ENCODE results near the gene LIMS3.
"Not testable (repeated sequence)": the region's sequence is repeated elsewhere in the genome, so short reads cannot be mapped to it uniquely, and the experiment has no call there.

Gene LIMS3
- total RNA-seq: 0 reads per million in 4 donors

DNA sequence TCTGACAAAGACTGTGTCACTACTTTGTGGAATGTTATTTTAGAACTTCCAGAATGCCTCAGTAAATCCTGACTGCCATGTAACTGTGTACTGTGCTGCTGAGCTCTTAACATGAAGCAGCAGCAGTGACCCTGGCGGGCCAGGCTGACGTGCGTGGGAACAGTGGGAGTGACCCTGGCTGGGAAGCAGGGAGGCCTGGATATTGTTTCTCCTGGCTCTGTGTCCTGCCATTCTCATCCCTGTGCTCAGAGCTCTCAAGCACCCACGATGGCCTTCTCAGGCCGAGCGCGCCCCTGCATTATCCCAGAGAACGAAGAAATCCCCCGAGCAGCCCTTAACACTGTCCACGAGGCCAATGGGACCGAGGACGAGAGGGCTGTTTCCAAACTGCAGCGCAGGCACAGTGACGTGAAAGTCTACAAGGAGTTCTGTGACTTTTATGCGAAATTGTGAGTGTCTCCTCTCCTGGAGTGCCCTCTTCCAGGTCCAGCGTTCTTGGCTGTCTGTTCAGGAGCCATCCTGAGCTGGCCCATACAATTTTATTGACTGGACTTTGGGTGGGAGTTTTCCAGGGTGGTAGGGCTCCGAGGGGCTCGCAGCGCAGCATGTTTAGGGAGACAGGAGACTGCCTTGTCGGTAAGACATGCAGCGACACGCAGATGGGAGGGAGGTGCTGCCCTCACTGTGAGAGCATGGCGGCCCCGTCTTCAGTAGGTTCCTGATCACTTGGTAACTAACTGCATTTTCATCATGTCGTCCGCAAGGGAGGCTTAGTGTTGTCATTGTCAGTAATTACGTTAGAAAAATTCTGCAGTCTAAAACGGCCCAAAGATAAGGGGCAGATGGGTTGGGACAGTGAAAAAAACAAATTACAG, at the start of gene LIMS3:
Gene LIMS3, plus strand, starts transcription at position 227 of the 875 bp plus-strand sequence. Its CDS starts 41 bp downstream, at position 268.
- DNase-seq: not testable (repeated sequence)

GRCh38 chr2:109871129-109871751, 27.2 kb upstream of the LIMS3 start:
- DNase-seq: not testable (repeated sequence)

DNA sequence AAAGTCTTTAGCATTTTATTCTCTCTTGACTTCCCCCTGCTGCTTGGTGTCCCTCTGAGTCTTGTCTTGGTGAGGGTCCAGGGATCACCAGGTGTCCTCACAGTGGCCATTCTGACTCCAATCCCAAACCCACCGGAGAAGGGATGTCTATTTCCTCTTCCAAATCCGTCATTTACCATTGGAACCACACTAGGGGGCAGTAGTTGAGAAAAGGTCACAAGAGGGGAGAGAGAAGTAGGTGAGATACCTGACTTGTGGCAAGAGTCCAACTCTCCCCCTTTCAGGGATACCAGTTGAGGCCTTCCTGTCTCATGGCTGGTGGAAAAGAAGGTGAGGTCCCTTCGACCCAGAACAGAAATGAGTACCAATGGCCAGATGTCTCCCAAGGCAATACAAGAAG, 21.9 kb upstream of the LIMS3 start:
- DNase-seq: not testable (repeated sequence)

- DNase-seq: not testable (repeated sequence)
These were observed 16.4 kb upstream of the LIMS3 start for GRCh38 chr2:109882112-109882511.

DNA sequence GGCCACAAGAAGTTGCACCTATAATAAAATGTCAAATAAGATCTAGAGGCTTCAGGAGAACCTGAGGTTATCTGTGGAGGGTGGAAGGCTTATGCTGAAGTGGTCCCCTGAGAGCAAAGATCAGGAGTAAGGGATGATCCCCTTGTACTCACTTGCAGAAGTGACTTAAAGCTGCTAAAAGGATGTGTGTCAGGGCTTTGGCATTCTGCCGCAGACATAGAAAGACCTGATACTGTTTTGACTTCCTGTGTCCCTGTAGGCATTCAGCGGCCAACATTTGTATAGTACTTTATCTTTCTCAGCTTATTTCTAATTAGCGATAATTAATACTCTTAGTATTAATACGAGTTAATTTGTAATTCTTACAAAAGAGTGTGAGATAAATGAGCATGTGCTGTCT, 10.1 kb upstream of the LIMS3 start:
- DNase-seq: not testable (repeated sequence)

DNA sequence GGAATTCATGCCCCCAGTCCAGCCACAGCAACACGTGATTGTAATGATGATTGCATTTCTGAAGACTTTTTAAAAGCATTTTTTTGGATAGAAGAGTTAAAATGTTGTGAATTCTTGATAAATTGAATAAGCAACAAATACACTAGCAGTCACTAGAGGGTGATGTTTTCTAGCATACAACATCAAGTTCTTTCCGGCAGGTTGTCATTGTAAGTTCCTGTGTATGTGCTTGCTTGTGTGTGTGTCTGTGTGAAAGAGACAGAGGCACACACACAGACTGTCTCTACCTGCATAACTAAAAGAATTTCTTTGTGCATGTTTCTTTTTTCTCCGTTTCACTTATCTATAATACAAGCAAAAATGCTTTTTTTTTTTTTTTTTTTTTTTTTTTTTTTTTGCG, 8.6 kb upstream of the LIMS3 start:
- not testable (repeated sequence) for DNase-seq

GRCh38 chr2:109891024-109891423, 7.5 kb upstream of the LIMS3 start:
- DNase-seq: not testable (repeated sequence)

DNA sequence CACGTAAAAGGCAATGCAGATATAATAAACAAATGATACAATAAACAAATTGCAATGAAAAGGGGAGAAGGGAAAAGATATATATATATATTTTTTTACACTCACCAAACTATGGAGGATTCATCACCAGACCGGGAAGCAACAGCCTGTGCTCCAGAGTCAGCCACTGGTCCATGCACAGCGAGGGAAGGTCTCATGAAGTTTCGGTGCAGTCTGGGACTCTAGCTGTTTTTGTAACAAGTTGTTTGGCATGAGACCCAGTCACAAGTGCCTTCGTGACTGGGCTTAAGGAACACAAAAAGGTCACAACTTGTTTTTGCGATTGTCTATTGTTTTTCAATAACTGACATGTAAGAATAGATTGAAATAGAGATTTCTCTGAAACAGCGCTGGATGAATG, 4.8 kb upstream of the LIMS3 start:
- DNase-seq: not testable (repeated sequence)

DNA sequence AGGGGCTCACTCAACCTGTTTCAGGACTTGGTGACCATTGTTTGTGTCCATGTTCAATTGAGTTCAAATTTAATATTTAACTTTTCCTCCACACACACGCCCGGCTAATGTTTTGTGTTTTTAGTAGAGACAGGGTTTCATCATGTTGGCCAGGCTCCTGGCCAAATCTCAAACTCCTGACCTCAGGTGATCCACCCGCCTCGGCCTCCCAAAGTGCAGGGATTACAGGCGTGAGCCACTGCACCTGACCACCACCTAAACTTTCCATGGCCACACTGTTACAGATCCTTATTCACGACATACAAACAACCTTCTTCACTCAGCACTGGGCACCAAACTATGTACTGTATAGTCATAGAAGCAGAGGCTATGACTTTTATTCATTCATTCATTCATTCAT, 4.3 kb upstream of the LIMS3 start:
- not testable (repeated sequence) for DNase-seq

GRCh38 chr2:109895090-109895869, 3.2 kb upstream of the LIMS3 start:
- not testable (repeated sequence) for DNase-seq

- DNase-seq: not testable (repeated sequence)
These were observed 2.3 kb upstream of the LIMS3 start for GRCh38 chr2:109896212-109896611.

- DNase-seq: not testable (repeated sequence)
These were observed 573 bp upstream of the LIMS3 start for GRCh38 chr2:109897769-109898461.

DNA sequence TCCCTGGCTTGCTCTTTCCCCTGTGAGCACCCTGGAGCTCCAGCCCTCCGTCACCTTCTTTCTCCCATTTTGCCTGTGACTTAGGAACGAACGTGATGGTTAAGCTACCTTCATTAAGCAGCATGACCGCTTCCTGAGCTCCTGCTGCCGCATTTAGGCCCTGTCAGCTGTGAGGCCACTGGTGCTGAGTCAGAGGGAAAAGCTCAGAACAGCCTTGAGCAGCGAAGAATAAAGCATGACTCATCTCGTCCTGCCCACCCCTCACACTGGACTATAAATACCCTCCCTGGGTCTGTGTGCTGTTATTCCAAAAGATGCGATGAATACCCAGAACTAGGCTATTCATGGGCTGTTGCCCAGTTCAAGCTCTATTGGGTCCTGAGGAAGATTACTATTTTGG, 7.3 kb downstream of the LIMS3 start:
- not testable (repeated sequence) for DNase-seq

DNA sequence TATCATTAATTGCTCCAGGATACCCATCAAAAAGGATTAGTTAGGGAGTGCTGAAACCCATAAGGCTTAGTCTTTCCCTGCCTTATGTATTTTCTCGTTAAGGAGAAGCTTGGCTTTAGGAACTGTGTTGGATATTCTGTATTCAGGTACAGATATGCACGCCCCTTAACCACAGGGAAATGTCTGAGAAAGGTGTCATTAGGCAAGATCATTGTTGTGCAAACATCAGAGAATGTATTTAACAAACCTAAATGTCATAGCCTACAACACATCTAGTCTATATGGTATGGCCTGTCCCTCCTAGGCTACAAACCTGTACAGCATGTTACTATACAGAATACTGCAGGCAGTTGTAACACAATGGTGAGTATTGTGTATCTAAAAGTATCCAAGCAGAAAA, 10.1 kb downstream of the LIMS3 start:
- not testable (repeated sequence) for DNase-seq

GRCh38 chr2:109910789-109911188, 12.3 kb downstream of the LIMS3 start:
- DNase-seq: not testable (repeated sequence)

- not testable (repeated sequence) for DNase-seq
These were observed 15.4 kb downstream of the LIMS3 start for GRCh38 chr2:109913911-109914310.

- DNase-seq: not testable (repeated sequence)
These were observed 16.1 kb downstream of the LIMS3 start for GRCh38 chr2:109914552-109914951.

- not testable (repeated sequence) for DNase-seq
These were observed 17.3 kb downstream of the LIMS3 start for GRCh38 chr2:109915830-109916229.

DNA sequence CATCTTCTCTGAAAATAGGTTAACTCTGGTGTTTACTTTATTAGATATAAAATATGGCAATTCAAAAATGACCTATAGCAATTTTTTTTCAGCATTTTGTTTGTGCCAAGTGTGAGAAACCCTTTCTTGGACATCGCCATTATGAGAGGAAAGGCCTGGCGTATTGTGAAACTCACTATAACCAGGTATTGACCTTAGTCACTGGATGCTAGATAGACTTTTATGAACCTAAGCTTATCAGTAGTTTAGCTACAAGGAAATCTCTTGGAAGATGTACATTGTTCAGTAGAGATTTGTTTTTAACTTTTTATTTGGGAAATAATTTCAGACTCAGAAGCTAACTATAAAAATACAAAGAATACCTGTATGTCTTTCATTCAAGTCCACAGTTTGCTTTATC, 21.7 kb downstream of the LIMS3 start:
- DNase-seq: not testable (repeated sequence)

- not testable (repeated sequence) for DNase-seq
These were observed 23.3 kb downstream of the LIMS3 start for GRCh38 chr2:109921543-109922384.

DNA sequence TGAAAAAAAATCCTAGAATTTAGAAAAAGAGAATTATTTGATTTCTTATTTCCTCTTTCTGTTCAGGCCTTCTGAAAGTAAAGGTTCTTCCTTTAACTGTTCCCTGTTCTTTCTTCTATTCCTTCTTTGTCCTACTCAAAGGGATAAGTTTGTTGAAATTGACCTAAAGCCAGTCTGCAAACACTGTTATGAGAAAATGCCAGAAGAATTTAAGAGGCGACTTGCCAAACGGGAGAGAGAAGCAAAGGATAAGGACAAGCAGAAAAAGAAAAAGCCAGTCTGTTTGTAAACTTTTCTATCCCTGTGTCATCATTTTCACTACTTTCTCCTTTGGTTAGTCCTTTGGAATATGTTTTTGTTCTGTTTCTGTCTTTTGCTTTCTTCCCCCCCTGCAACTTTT, 26.0 kb downstream of the LIMS3 start:
- not testable (repeated sequence) for DNase-seq

Measured in T-helper 1 cell (primary cell).